Breast epithelium (tissue), 4 donors: Measurements from ENCODE around the gene CDK10. TPM values are rescaled to one million over a fixed set of nuclear protein-coding genes. Genes with fewer than 3 reads are reported as not detected.
A peak's percentile ranks its signal among the peaks of the same experiment; 100 is the strongest.

ENCODE experiments used
- DNase-seq, 2 donors: peaks; one replicate each; pipeline ENCODE4 v3.0.0-alpha.2; 2019; ENCODE audit warnings: low spot score in 2 of 2
- H3K27ac ChIP-seq, 2 donors: fragments of 200-600 bp; sonication (generic) in 1 of 2; one replicate each; pipeline ENCODE4 v1.5.1; 2016 to 2019; ENCODE audit warnings: mild to moderate bottlenecking in 1 of 2
- H3K27me3 ChIP-seq, 2 donors: fragments of 200-600 bp; sonication (generic) in 1 of 2; one replicate each; pipeline versions ENCODE4 v1.5.1 to v1.6.0; 2017 to 2019; ENCODE audit warnings: control low read depth in 1 of 2, mild to moderate bottlenecking in 1 of 2
- H3K36me3 ChIP-seq: fragments of 200-600 bp; one replicate; pipeline ENCODE4 v1.5.1; 2019
- H3K4me1 ChIP-seq, 2 donors: fragments of 200-600 bp; sonication (generic); one replicate each; pipeline ENCODE4 v1.5.1; 2016 to 2019; ENCODE audit warnings: control low read depth in 1 of 2
- H3K4me3 ChIP-seq, 3 donors: fragments of 200-600 bp; sonication (generic); 1 replicate in 2 of 3; 2 replicates in 1 of 3; pipeline ENCODE4 v1.5.1; 2016 to 2019; ENCODE audit warnings: mild to moderate bottlenecking in 3 of 3, moderate library complexity in 2 of 3
- H3K9me3 ChIP-seq, 2 donors: fragments of 200-600 bp; sonication (generic) in 1 of 2; one replicate each; pipeline ENCODE4 v1.5.1; 2016 to 2019; ENCODE audit warnings: control low read depth in 1 of 2
- POLR2A ChIP-seq: fragments of 450-650 bp; IDR thresholded peaks from one replicate; pipeline ENCODE4 v1.6.1; 2016; ENCODE audit warnings: antibody characterized with exemption, mild to moderate bottlenecking, moderate library complexity
- POLR2AphosphoS5 ChIP-seq, 3 donors: sonication (generic); formaldehyde crosslinking; IDR thresholded peaks; one replicate each; pipeline ENCODE4 v1.6.1; 2017; ENCODE audit warnings: antibody characterized with exemption in 3 of 3
- intact Hi-C: fragments of 100-400 bp; cut with DNase I; formaldehyde crosslinking; loops from one replicate; pipeline ENCODE4 v1.15.1; 2023; ENCODE audit warnings: low total_unique reads
- total RNA-seq, 3 donors: library from RNA; depleted of rRNA; stranded (reverse); fragments of >200 nt; gene quantifications; one replicate each; pipeline ENCODE4 v1.1.0, GENCODE V29; 2016
- TF ChIP-seq, protein P1 (sequence below), 3 donors: fragments of 450-650 bp; IDR thresholded peaks; one replicate each; pipeline ENCODE4 v1.5.1; 2016 to 2017; ENCODE audit warnings: antibody characterized with exemption in 3 of 3, mild to moderate bottlenecking in 3 of 3, moderate library complexity in 3 of 3

CDK10 gene
- total RNA-seq, 3 donors from 2014 or later, result 31.2 to 84.9 (median 67.2) TPM

DNA sequence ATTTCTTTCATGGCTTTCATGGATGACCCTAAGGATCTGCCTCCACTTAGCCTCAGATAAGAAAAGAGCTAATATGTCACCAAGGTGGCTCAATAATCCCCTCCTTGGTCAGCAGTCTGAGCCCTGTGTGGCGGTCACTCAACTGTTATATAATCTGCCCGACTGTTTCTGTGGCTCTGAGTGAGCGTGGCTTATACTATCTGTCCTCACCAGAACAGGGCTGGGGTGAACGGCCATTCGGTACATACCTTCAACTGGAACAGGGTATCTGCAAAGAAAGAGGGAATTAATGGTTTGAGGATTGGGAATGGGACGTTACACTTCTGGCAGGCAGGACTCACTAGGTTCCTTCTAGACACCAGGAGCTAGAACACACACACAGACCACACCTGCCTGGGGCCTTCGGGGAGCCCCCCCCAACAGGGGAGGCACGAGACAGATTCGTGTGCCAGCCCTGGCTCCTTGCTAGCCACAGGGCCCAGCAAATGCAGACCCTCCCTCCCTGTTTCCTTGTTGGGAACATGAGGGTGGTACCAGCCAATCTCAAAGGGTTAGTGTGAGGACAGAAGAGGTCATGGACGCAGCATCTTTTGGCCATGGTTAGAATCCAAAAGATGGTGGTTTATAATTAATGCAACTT is 32.7 kb upstream of the CDK10 start:
- Histone ChIP-seq H3K27ac (no peak overlapping the region), H3K4me3 (no peak overlapping the region), H3K27me3 (no peaks in the 10 kb centered on the region), H3K4me1 (peaks cover 2 to 6% of the 10 kb centered on the region in 2 donors), H3K36me3 (no peaks in the 10 kb centered on the region), H3K9me3 (no peaks in the 10 kb centered on the region)
- TF ChIP-seq POLR2A (no peak), POLR2AphosphoS5 (IDR thresholded peaks at IDR 0.05) (no peak)
- TF ChIP-seq, protein P1, sequence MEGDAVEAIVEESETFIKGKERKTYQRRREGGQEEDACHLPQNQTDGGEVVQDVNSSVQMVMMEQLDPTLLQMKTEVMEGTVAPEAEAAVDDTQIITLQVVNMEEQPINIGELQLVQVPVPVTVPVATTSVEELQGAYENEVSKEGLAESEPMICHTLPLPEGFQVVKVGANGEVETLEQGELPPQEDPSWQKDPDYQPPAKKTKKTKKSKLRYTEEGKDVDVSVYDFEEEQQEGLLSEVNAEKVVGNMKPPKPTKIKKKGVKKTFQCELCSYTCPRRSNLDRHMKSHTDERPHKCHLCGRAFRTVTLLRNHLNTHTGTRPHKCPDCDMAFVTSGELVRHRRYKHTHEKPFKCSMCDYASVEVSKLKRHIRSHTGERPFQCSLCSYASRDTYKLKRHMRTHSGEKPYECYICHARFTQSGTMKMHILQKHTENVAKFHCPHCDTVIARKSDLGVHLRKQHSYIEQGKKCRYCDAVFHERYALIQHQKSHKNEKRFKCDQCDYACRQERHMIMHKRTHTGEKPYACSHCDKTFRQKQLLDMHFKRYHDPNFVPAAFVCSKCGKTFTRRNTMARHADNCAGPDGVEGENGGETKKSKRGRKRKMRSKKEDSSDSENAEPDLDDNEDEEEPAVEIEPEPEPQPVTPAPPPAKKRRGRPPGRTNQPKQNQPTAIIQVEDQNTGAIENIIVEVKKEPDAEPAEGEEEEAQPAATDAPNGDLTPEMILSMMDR (IDR thresholded peaks at IDR 0.05), result no peak
- intact Hi-C loops, result no loop called here
- no peak for DNase-seq

DNA sequence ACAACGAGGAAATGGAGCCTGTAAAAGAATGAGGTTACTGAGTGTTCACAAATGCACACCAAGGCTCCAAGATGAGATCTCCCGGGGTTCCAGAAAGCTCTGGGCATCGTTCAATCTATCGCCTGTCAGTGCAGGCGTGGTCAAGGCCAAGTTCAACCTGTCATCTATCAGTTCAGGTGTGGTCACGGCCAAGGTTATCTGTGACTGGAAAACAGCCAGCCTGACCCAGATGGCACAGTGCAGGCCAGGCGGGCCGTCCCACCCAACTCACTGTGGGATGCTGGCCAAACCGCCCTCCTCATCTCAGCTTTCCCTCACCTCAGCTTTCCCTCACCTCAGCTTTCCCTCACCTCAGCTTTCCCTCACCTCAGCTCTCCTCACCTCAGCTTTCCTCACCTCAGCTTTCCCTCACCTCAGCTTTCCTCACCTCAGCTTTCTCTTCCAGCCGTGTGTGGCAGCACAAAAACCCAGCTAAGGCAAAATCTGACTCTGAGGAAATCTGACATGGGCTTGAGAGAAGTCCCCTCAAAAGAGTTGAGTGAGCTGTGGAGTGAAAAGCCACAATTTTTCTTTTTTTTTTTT is 31.3 kb upstream of the CDK10 start:
- intact Hi-C loops, result no loop called here
- no peak overlapping the region for H3K27ac ChIP-seq
- no peaks in the 10 kb centered on the region for H3K27me3 ChIP-seq
- no peaks in the 10 kb centered on the region for H3K36me3 ChIP-seq
- no peaks in the 10 kb centered on the region for H3K9me3 ChIP-seq
- no peak overlapping the region for H3K4me3 ChIP-seq
- DNase-seq, result no peak
- TF ChIP-seq POLR2A (no peak), POLR2AphosphoS5 (IDR thresholded peaks at IDR 0.05) (no peak)
- TF ChIP-seq, protein P1 (IDR thresholded peaks at IDR 0.05), result no peak
- peaks cover 2 to 10% of the 10 kb centered on the region in 2 donors for H3K4me1 ChIP-seq

DNA sequence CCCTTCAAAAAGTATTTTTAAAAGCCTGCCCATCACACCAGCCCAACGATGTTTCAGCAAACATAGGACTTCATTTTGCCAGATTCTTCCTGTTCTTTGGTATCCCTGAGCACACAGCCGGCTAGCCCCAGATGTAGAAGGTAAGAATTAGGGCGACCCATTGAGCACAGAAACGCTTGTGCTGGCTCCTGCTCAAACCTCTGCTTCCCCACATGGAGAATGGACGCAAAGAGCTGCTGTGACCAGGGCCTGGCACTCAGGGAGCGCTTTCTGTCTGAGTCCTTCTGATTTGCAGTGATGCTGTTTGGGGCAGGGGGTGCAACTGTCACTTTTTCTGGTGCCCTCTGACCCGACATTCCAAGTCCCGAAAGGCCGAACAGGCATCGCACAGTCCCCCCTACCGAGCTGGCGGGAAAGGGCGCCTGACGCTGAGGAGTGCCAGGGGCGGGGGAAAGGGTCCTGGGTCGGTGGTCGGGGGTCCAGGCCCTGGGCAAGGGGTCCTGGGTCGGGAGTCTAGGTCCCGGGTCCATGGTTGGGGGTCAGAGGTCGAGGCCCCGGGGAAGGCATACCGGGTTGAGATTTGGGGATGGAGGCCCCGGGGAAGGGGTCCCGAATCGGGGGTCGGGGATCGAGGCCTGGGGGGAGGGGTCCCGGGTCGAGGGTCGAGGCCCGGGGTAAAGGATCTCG is 29.9 kb upstream of the CDK10 start:
- no peaks in the 10 kb centered on the region for H3K9me3 ChIP-seq
- TF ChIP-seq, protein P1 (IDR thresholded peaks at IDR 0.05), result no peak
- TF ChIP-seq POLR2A (no peak), POLR2AphosphoS5 (IDR thresholded peaks at IDR 0.05) (no peak)
- no peak for DNase-seq
- intact Hi-C loops, result no loop called here
- peak overlapping the region; percentile 95 to 100 (median 97) for H3K4me3 ChIP-seq
- H3K4me1 ChIP-seq, result peaks cover 2 to 10% of the 10 kb centered on the region in 2 donors
- H3K36me3 ChIP-seq, result no peaks in the 10 kb centered on the region
- peak overlapping the region; percentile 83 for H3K27ac ChIP-seq
- no peaks in the 10 kb centered on the region for H3K27me3 ChIP-seq

DNA sequence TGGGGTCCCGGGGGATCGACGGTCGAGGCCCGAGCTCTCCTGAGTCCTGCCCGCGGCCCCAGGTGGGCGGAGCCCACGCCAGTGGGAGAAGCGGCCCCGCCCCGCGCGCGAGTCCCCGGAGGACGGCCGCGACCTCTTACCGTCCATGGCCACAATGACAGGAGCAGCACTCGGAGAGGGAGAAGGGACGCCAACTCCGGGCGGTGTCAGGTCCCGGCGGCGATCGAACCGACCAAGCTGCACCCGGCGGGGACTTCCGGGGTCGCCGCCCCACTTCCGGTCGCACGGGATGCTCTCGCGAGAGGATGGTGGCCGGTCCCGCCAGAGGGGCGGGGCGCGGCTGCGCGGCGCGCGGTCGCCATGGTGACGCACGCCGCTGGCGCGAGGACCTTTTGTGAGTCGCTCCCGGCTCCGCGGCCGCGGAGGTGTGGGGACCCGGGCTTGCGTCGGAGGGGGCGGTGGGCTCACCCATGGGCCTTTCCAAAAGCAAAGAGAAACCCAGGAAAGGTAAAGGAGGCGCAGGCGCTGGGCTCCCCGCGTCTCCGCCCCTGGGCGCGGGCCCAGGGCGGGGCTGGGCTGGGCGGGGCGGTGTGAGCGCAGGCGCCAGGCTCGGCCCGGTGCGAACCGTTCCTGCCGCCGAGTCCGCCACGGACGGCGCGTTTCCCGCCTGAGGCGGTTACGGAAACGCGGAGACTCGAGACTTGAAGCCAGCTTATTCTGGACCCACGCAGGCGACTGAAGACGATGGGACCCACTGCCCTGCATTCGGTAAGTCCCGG is 28.9 kb upstream of the CDK10 start, which contains the start of the genes CHMP1A and SPATA33:
CHMP1A (minus strand) TSS at position 267 of the 779 bp plus-strand sequence; CDS start at position 147, 120 bp downstream.
SPATA33 (plus strand) TSS at position 395 of the 779 bp plus-strand sequence; CDS start at position 471, 76 bp downstream.
- no peaks in the 10 kb centered on the region for H3K9me3 ChIP-seq
- H3K36me3 ChIP-seq, result no peaks in the 10 kb centered on the region
- peak; percentile 84 to 90 for DNase-seq
- peaks cover 2 to 10% of the 10 kb centered on the region in 2 donors for H3K4me1 ChIP-seq
- no peaks in the 10 kb centered on the region for H3K27me3 ChIP-seq
- intact Hi-C loops, result no loop called here
- H3K4me3 ChIP-seq, result peak within 1 kb of the TSS; percentile 95 to 100 (median 97)
- TF ChIP-seq POLR2AphosphoS5 (IDR thresholded peaks at IDR 0.05) (peak; percentile 88 to 90 (median 89)), POLR2A (peak; percentile 40)
- TF ChIP-seq, protein P1 (IDR thresholded peaks at IDR 0.05), result no peak
- H3K27ac ChIP-seq, result peak within 1 kb of the TSS; percentile 83
